Activated CD8-positive, alpha-beta T cell treated with anti-CD3 and anti-CD28 coated beads for 36 hours (primary cell): ENCODE results near the gene ZDHHC3. TPM values are rescaled to one million over a fixed set of nuclear protein-coding genes. Genes with fewer than 3 reads are reported as not detected.

Experiments used
- ATAC-seq: fragments of 200-7000 bp; cut with Tn5 transposase; one replicate; pipeline ENCODE4 v1.10.0; 2021; ENCODE audit warnings: mild to moderate bottlenecking, moderate library complexity
- CTCF ChIA-PET: fragments of 350-600 bp; sonication (Branson Sonifier 250); formaldehyde crosslinking; loops from one replicate; lab custom pipeline; 2021; ENCODE audit warnings: antibody characterized with exemption; lab: Charles Lee
- POLR2A ChIA-PET: fragments of 350-600 bp; sonication (Branson Sonifier 250); formaldehyde crosslinking; loops from one replicate; lab custom pipeline; 2021; ENCODE audit warnings: antibody characterized with exemption; lab: Charles Lee
- DNase-seq: peaks from one replicate; pipeline ENCODE4 v3.0.0-alpha.2; 2020
- H3K27ac Mint-ChIP-seq: one replicate; pipeline ENCODE4 v1.8.0; 2021; ENCODE audit warnings: mild to moderate bottlenecking, mixed read lengths
- H3K27me3 Mint-ChIP-seq: one replicate; pipeline ENCODE4 v1.8.0; 2021; ENCODE audit warnings: mixed read lengths
- H3K36me3 Mint-ChIP-seq: one replicate; pipeline ENCODE4 v1.8.0; 2021; ENCODE audit warnings: low read depth, mixed read lengths
- H3K4me1 Mint-ChIP-seq: one replicate; pipeline ENCODE4 v1.8.0; 2021; ENCODE audit warnings: low read depth, mixed read lengths
- H3K4me3 Mint-ChIP-seq: one replicate; pipeline ENCODE4 v1.8.0; 2021; ENCODE audit warnings: mild to moderate bottlenecking, moderate library complexity, mixed read lengths
- H3K9me3 Mint-ChIP-seq: one replicate; pipeline ENCODE4 v1.8.0; 2021; ENCODE audit warnings: mixed read lengths
- CTCF ChIP-seq: fragments of 200-600 bp; IDR thresholded peaks from one replicate; pipeline ENCODE4 v1.8.0; 2022; ENCODE audit warnings: antibody characterized with exemption, mild to moderate bottlenecking
- intact Hi-C: fragments of 100-400 bp; cut with micrococcal nuclease; formaldehyde crosslinking; loops from one replicate; pipeline ENCODE4 v1.10.0; 2022
- total RNA-seq, 2 experiments: library from RNA; stranded (reverse); gene quantifications; one replicate each; pipeline ENCODE4 v1.2.3, GENCODE V29; 2021

The ZDHHC3 gene
- total RNA-seq, 2 experiments from 2014 or later: 28.6 to 36.0 TPM

GRCh38 chr3:44958386-44958785, 17.6 kb downstream of the ZDHHC3 start:
- ATAC-seq (no peak), DNase-seq (no peak)
- Mint-ChIP-seq H3K36me3 (peaks cover 1% of the 10 kb centered on the region), H3K4me3 (no peak overlapping the region), H3K4me1 (peaks cover 12% of the 10 kb centered on the region), H3K27me3 (no peaks in the 10 kb centered on the region), H3K27ac (no peak overlapping the region), H3K9me3 (no peaks in the 10 kb centered on the region)
- intact Hi-C loops: no loop called here
- ChIA-PET POLR2A (interaction anchor here (1.2 kb wide), 1 partner anchor 19 kb away, joined by 4 read pairs; no protein-coding TSS in a partner anchor), CTCF (no interaction called here)
- TF ChIP-seq CTCF: no peak

- peaks cover 1% of the 10 kb centered on the region for H3K36me3 Mint-ChIP-seq
- ChIA-PET POLR2A (interaction anchor here (1.2 kb wide), 1 partner anchor 19 kb away, joined by 4 read pairs; no protein-coding TSS in a partner anchor), CTCF (no interaction called here)
- H3K4me1 Mint-ChIP-seq: peaks cover 12% of the 10 kb centered on the region
- DNase-seq: no peak
- no peak overlapping the region for H3K4me3 Mint-ChIP-seq
- H3K9me3 Mint-ChIP-seq: no peaks in the 10 kb centered on the region
- no peaks in the 10 kb centered on the region for H3K27me3 Mint-ChIP-seq
- no peak for TF ChIP-seq CTCF
- intact Hi-C loops: no loop called here
- no peak for ATAC-seq
- H3K27ac Mint-ChIP-seq: no peak overlapping the region
Measured at GRCh38 chr3:44957986-44958385, 18.0 kb downstream of the ZDHHC3 start.

- H3K9me3 Mint-ChIP-seq: no peaks in the 10 kb centered on the region
- H3K36me3 Mint-ChIP-seq: peaks cover 1% of the 10 kb centered on the region
- TF ChIP-seq CTCF: no peak
- peaks cover 13% of the 10 kb centered on the region for H3K4me1 Mint-ChIP-seq
- DNase-seq (no peak), ATAC-seq (no peak)
- intact Hi-C loops: no loop called here
- no peak overlapping the region for H3K4me3 Mint-ChIP-seq
- ChIA-PET POLR2A (no interaction called here), CTCF (no interaction called here)
- H3K27ac Mint-ChIP-seq: no peak overlapping the region
- no peaks in the 10 kb centered on the region for H3K27me3 Mint-ChIP-seq
Measured at GRCh38 chr3:44955917-44956316, 20.1 kb downstream of the ZDHHC3 start.

- peaks cover 1% of the 10 kb centered on the region for H3K36me3 Mint-ChIP-seq
- ATAC-seq (no peak), DNase-seq (no peak)
- H3K27ac Mint-ChIP-seq: no peak overlapping the region
- no peaks in the 10 kb centered on the region for H3K9me3 Mint-ChIP-seq
- H3K4me3 Mint-ChIP-seq: no peak overlapping the region
- TF ChIP-seq CTCF: no peak
- intact Hi-C loops: no loop called here
- CTCF ChIA-PET: interaction anchor here (1.1 kb wide), 1 partner anchor 42 kb away, joined by 3 read pairs; no protein-coding TSS in a partner anchor
- no peaks in the 10 kb centered on the region for H3K27me3 Mint-ChIP-seq
- POLR2A ChIA-PET: no interaction called here
- H3K4me1 Mint-ChIP-seq: peaks cover 7% of the 10 kb centered on the region
Measured at GRCh38 chr3:44954962-44955361, 21.0 kb downstream of the ZDHHC3 start.

GRCh38 chr3:44954304-44954703, 21.7 kb downstream of the ZDHHC3 start:
- H3K27me3 Mint-ChIP-seq: no peaks in the 10 kb centered on the region
- ChIA-PET CTCF (interaction anchor here (1.1 kb wide), 1 partner anchor 41 kb away, joined by 3 read pairs; no protein-coding TSS in a partner anchor), POLR2A (no interaction called here)
- H3K4me1 Mint-ChIP-seq: peaks cover 7% of the 10 kb centered on the region
- H3K9me3 Mint-ChIP-seq: no peaks in the 10 kb centered on the region
- DNase-seq: no peak
- peaks cover 1% of the 10 kb centered on the region for H3K36me3 Mint-ChIP-seq
- no peak for ATAC-seq
- intact Hi-C loops: no loop called here
- H3K4me3 Mint-ChIP-seq: no peak overlapping the region
- no peak for TF ChIP-seq CTCF
- no peak overlapping the region for H3K27ac Mint-ChIP-seq
